ENCODE results near the gene ZDHHC14.

DNA sequence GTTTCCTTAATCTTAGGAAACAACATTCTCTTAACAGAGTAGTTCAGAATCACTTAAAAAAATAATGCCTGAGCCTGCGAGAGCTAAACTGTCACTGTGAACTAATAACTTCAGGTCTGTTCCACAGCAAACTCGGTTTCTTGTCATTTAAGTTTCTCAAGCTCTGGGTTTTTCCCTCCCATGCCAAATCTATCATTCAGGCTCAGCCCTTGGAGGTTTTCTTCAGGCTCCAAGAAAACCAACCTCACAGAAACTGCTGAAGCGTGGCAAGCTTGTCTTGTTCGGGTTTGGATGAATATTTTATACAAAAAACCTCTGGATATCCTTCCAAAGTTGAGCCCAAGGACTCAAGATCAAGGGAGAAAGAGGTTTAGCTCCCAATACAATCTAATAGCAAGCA, 342.4 kb downstream of the ZDHHC14 start:
- no peak for TF ChIP-seq CTCF (IDR thresholded peaks at IDR 0.05; ENCODE audit: insufficient read depth, low read length, poor library complexity, severe bottlenecking)
- TF ChIP-seq EZH2phosphoT487 (conservative IDR thresholded peaks at IDR 0.05; ENCODE audit: low read length), result no peak
